K562 (cell line): Measurements from ENCODE around the gene CPTP. TPM values are rescaled to one million over a fixed set of nuclear protein-coding genes. Genes with fewer than 3 reads are reported as not detected.

Experiments
- DDX20 ChIP-seq: fragments of 450-650 bp; IDR thresholded peaks from 2 replicates; pipeline ENCODE4 v1.6.1; 2016; ENCODE audit warnings: missing genetic modification characterization, low read depth, mild to moderate bottlenecking, missing compliant biosample characterization, moderate library complexity
- EWSR1 ChIP-seq: fragments of 450-650 bp; IDR thresholded peaks from 2 replicates; pipeline ENCODE4 v1.6.1; 2018; ENCODE audit warnings: borderline replicate concordance, mild to moderate bottlenecking, low read depth, moderate library complexity; ENCODE audit not compliant: partially characterized antibody
- YY1 ChIP-seq, 3 experiments: IDR thresholded peaks; 2 replicates each; pipeline ENCODE4 v1.6.1; 2011; ENCODE audit warnings: low read length in 2 of 3, mild to moderate bottlenecking in 2 of 3, moderate library complexity in 2 of 3, borderline replicate concordance in 1 of 3, control low read depth in 1 of 3, low read depth in 1 of 3; ENCODE audit not compliant: insufficient read depth in 3 of 3, insufficient replicate concordance in 2 of 3, control insufficient read depth in 1 of 3, insufficient read length in 1 of 3; ENCODE audit errors: extremely low read depth in 1 of 3
- ZBTB40 ChIP-seq, 2 experiments: fragments of 450-650 bp in 1 of 2; sonication (generic) in 1 of 2; formaldehyde crosslinking in 1 of 2; IDR thresholded peaks; 2 replicates each; pipeline versions ENCODE4 v1.7.1 to v1.9.0; 2016 to 2022; ENCODE audit warnings: inconsistent platforms in 1 of 2, mild to moderate bottlenecking in 1 of 2, missing genetic modification reagents in 1 of 2
- polyA plus RNA-seq, 8 experiments: library from polyadenylated mRNA; depleted of rRNA in 4 of 8; stranded (reverse) in 5 of 8; unstranded in 3 of 8; fragments of >200 nt; fragmentation: Nextera tagmentation in 2 of 8; fragmentation: Illumina TruSeq in 1 of 8; extraction: Ambion mirVana in 2 of 8; extraction: Trizol in 1 of 8; gene quantifications; 2 replicates each; pipeline versions ENCODE4 v1.2.1 to v1.2.3, GENCODE V29; 2011 to 2014; ENCODE audit warnings: inconsistent platforms in 1 of 8, missing spikeins in 1 of 8
- total RNA-seq, 7 experiments: library from RNA; depleted of rRNA in 6 of 7; stranded (reverse); fragments of >200 nt in 6 of 7; fragmentation: Illumina TruSeq in 2 of 7; extraction: Trizol in 2 of 7; gene quantifications; 2 replicates each; pipeline versions ENCODE4 v1.2.1 to v1.2.3, GENCODE V29; 2011 to 2021; ENCODE audit warnings: low replicate concordance in 1 of 7
- TF ChIP-seq, protein P1 (sequence below), 2 experiments: fragments of 200-800 bp in 1 of 2; sonication (Bioruptor generic) in 1 of 2; sonication (generic) in 1 of 2; formaldehyde crosslinking in 1 of 2; IDR thresholded peaks in 1 of 2; conservative IDR thresholded peaks in 1 of 2; 2 replicates each; pipeline versions ENCODE4 v1.5.0 to v1.6.1; 2016 to 2020; ENCODE audit warnings: missing compliant biosample characterization in 1 of 2, missing genetic modification characterization in 1 of 2, missing genetic modification reagents in 1 of 2
- TF ChIP-seq, protein P2 (sequence below), 2 experiments: fragments of 250-450 bp in 1 of 2; fragments of 450-650 bp in 1 of 2; sonication (Bioruptor Pico) in 1 of 2; IDR thresholded peaks; 2 replicates each; pipeline versions ENCODE4 v1.6.1 to v1.8.0; 2016 to 2021; ENCODE audit warnings: mild to moderate bottlenecking in 2 of 2, moderate library complexity in 2 of 2, missing compliant biosample characterization in 1 of 2, missing genetic modification characterization in 1 of 2

The CPTP gene
- total and polyA plus RNA-seq, 9 of the 15 experiments (the other 6 are each of a cell fraction or from before 2014, with no cell fraction given), result 0.11 to 25.8 (median 3.5) TPM

GRCh38 chr1:1348420-1349255 is 24.0 kb downstream of the CPTP start (continued):
- TF ChIP-seq ZBTB40 (IDR thresholded peaks at IDR 0.05) (0 out of 2 replicates have a peak, but pooled peaks have one; percentile 42), ZBTB40 (CRISPR knock-in tag; IDR thresholded peaks at IDR 0.05) (no peak), DDX20 (tag) (no peak), YY1 (IDR thresholded peaks at IDR 0.05; ENCODE audit: borderline replicate concordance in 1 of 3, control insufficient read depth in 1 of 3, extremely low read depth in 1 of 3, insufficient read depth in 3 of 3, insufficient read length in 1 of 3, insufficient replicate concordance in 2 of 3, low read depth in 1 of 3, low read length in 2 of 3) (peak in 1 of 3 experiments; percentile 53), EWSR1 (no peak)
- TF ChIP-seq, protein P1, sequence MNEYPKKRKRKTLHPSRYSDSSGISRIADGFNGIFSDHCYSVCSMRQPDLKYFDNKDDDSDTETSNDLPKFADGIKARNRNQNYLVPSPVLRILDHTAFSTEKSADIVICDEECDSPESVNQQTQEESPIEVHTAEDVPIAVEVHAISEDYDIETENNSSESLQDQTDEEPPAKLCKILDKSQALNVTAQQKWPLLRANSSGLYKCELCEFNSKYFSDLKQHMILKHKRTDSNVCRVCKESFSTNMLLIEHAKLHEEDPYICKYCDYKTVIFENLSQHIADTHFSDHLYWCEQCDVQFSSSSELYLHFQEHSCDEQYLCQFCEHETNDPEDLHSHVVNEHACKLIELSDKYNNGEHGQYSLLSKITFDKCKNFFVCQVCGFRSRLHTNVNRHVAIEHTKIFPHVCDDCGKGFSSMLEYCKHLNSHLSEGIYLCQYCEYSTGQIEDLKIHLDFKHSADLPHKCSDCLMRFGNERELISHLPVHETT (CRISPR knock-in tag; conservative IDR thresholded peaks at IDR 0.05 in 1 of 2, IDR thresholded peaks at IDR 0.05 in 1 of 2), result no peak
- TF ChIP-seq, protein P2, sequence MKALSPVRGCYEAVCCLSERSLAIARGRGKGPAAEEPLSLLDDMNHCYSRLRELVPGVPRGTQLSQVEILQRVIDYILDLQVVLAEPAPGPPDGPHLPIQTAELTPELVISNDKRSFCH (CRISPR knock-in tag; IDR thresholded peaks at IDR 0.05), result no peak
- TF ChIP-seq, protein P2 (tag; IDR thresholded peaks at IDR 0.05), result peak; percentile 52; the same call in 1 of the 2 replicates
